ENCODE data around the gene GM2A. TPM values are rescaled to one million over a fixed set of nuclear protein-coding genes. Genes with fewer than 3 reads are reported as not detected.

GM2A gene
- total and polyA plus RNA-seq, 2 of the 13 experiments (the other 11 are each of a cell fraction or from before 2014, with no cell fraction given): 14.6 to 29.6 TPM

DNA sequence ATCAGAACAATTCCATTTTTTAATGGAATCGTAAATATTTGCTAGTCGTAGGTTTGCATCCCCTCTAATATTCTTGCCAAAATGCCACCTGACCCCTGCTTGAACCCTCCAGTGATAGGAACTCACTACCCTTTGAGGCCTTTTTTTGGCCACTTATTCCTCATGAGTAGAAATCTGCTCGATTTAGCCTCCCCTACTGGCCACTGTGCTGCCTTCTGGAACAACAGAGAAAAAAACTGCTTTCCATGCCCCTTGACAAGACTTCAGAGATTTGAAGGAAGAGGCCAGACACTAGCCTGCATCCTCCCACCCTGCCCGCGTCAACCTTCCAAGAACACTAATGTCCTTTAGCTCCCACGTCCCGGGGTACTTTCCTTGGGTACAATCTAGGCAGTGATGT, 33.2 kb upstream of the GM2A start:
- H3K79me2 ChIP-seq (ENCODE audit: insufficient read depth, low read length): no peaks in the 10 kb centered on the region
- no peak overlapping the region for H3K27ac ChIP-seq (ENCODE audit: extremely low read length, insufficient read depth, low read length)
- FAIRE-seq (no peak), DNase-seq (ENCODE audit: low spot score) (no peak), ATAC-seq (no peak)
- POLR2A ChIA-PET: no interaction called here
- no TSS peak for BruUV-seq (replicated peaks)
- CTCF ChIA-PET (ENCODE audit: low intra/inter-chr PET ratio, low total read pairs): no interaction called here
- H2AFZ ChIP-seq (ENCODE audit: low read length): no peak overlapping the region
- H3K4me1 ChIP-seq (ENCODE audit: insufficient read depth, low read length): peaks cover 39% of the 10 kb centered on the region
- in situ Hi-C loops (cut with HindIII; ENCODE audit: extremely low pct_ligation_motif_present, low pct_unique_long_range_greater_than_20kb) (no loop called here), intact Hi-C loops (cut with micrococcal nuclease; ENCODE audit: unreplicated experiment) (loop anchor here (10.0 kb wide), 1 partner anchor 215 kb away; no protein-coding TSS in a partner anchor)
- no peaks in the 10 kb centered on the region for H3K36me3 ChIP-seq (replicated peaks in 1 of 2; ENCODE audit: control insufficient read depth in 1 of 2, insufficient read depth in 2 of 2, low read length in 2 of 2)
- no peaks in the 10 kb centered on the region for H3K9me3 ChIP-seq (ENCODE audit: low read length)
- H4K20me1 ChIP-seq (ENCODE audit: insufficient read depth, low read length): no peaks in the 10 kb centered on the region
- no peaks in the 10 kb centered on the region; a peak in 1 of 5 replicates for H3K27me3 ChIP-seq (ENCODE audit: control insufficient read depth in 1 of 2, insufficient read depth in 2 of 2, low read length in 2 of 2)
- WGBS (ENCODE audit: low lambda C conversion rate): 84% methylated on average over 7 of the region's 7 CpGs
- H3K9ac ChIP-seq (ENCODE audit: insufficient read depth, low read depth, low read length): no peak overlapping the region
- H3K4me2 ChIP-seq (ENCODE audit: low read depth, low read length): no peak overlapping the region
- no peak overlapping the region for H3K4me3 ChIP-seq (replicated peaks in 1 of 3; ENCODE audit: insufficient read depth in 1 of 3, low read depth in 2 of 3, low read length in 3 of 3)
- TF ChIP-seq ZNF644 (CRISPR knock-in tag; IDR thresholded peaks at IDR 0.05; ENCODE audit: low read depth): no peak
- TF ChIP-seq CHCHD3 (CRISPR knock-in tag; IDR thresholded peaks at IDR 0.05): no peak
- TF ChIP-seq, protein P1, sequence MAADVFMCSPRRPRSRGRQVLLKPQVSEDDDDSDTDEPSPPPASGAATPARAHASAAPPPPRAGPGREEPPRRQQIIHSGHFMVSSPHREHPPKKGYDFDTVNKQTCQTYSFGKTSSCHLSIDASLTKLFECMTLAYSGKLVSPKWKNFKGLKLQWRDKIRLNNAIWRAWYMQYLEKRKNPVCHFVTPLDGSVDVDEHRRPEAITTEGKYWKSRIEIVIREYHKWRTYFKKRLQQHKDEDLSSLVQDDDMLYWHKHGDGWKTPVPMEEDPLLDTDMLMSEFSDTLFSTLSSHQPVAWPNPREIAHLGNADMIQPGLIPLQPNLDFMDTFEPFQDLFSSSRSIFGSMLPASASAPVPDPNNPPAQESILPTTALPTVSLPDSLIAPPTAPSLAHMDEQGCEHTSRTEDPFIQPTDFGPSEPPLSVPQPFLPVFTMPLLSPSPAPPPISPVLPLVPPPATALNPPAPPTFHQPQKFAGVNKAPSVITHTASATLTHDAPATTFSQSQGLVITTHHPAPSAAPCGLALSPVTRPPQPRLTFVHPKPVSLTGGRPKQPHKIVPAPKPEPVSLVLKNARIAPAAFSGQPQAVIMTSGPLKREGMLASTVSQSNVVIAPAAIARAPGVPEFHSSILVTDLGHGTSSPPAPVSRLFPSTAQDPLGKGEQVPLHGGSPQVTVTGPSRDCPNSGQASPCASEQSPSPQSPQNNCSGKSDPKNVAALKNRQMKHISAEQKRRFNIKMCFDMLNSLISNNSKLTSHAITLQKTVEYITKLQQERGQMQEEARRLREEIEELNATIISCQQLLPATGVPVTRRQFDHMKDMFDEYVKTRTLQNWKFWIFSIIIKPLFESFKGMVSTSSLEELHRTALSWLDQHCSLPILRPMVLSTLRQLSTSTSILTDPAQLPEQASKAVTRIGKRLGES (CRISPR knock-in tag; IDR thresholded peaks at IDR 0.05; ENCODE audit: borderline replicate concordance): no peak
- no peak for TF ChIP-seq BCL6 (CRISPR knock-in tag; IDR thresholded peaks at IDR 0.05)
- TF ChIP-seq GTF3A (CRISPR knock-in tag; conservative IDR thresholded peaks at IDR 0.05): no peak
- no peak for TF ChIP-seq ZNF607 (CRISPR knock-in tag; IDR thresholded peaks at IDR 0.05; ENCODE audit: borderline replicate concordance)
- no peak for TF ChIP-seq TMF1 (CRISPR knock-in tag; IDR thresholded peaks at IDR 0.05; ENCODE audit: low read depth)
- TF ChIP-seq, protein P2, sequence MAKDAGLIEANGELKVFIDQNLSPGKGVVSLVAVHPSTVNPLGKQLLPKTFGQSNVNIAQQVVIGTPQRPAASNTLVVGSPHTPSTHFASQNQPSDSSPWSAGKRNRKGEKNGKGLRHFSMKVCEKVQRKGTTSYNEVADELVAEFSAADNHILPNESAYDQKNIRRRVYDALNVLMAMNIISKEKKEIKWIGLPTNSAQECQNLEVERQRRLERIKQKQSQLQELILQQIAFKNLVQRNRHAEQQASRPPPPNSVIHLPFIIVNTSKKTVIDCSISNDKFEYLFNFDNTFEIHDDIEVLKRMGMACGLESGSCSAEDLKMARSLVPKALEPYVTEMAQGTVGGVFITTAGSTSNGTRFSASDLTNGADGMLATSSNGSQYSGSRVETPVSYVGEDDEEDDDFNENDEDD (CRISPR knock-in tag; IDR thresholded peaks at IDR 0.05; ENCODE audit: borderline replicate concordance): no peak
- TF ChIP-seq, protein P3, sequence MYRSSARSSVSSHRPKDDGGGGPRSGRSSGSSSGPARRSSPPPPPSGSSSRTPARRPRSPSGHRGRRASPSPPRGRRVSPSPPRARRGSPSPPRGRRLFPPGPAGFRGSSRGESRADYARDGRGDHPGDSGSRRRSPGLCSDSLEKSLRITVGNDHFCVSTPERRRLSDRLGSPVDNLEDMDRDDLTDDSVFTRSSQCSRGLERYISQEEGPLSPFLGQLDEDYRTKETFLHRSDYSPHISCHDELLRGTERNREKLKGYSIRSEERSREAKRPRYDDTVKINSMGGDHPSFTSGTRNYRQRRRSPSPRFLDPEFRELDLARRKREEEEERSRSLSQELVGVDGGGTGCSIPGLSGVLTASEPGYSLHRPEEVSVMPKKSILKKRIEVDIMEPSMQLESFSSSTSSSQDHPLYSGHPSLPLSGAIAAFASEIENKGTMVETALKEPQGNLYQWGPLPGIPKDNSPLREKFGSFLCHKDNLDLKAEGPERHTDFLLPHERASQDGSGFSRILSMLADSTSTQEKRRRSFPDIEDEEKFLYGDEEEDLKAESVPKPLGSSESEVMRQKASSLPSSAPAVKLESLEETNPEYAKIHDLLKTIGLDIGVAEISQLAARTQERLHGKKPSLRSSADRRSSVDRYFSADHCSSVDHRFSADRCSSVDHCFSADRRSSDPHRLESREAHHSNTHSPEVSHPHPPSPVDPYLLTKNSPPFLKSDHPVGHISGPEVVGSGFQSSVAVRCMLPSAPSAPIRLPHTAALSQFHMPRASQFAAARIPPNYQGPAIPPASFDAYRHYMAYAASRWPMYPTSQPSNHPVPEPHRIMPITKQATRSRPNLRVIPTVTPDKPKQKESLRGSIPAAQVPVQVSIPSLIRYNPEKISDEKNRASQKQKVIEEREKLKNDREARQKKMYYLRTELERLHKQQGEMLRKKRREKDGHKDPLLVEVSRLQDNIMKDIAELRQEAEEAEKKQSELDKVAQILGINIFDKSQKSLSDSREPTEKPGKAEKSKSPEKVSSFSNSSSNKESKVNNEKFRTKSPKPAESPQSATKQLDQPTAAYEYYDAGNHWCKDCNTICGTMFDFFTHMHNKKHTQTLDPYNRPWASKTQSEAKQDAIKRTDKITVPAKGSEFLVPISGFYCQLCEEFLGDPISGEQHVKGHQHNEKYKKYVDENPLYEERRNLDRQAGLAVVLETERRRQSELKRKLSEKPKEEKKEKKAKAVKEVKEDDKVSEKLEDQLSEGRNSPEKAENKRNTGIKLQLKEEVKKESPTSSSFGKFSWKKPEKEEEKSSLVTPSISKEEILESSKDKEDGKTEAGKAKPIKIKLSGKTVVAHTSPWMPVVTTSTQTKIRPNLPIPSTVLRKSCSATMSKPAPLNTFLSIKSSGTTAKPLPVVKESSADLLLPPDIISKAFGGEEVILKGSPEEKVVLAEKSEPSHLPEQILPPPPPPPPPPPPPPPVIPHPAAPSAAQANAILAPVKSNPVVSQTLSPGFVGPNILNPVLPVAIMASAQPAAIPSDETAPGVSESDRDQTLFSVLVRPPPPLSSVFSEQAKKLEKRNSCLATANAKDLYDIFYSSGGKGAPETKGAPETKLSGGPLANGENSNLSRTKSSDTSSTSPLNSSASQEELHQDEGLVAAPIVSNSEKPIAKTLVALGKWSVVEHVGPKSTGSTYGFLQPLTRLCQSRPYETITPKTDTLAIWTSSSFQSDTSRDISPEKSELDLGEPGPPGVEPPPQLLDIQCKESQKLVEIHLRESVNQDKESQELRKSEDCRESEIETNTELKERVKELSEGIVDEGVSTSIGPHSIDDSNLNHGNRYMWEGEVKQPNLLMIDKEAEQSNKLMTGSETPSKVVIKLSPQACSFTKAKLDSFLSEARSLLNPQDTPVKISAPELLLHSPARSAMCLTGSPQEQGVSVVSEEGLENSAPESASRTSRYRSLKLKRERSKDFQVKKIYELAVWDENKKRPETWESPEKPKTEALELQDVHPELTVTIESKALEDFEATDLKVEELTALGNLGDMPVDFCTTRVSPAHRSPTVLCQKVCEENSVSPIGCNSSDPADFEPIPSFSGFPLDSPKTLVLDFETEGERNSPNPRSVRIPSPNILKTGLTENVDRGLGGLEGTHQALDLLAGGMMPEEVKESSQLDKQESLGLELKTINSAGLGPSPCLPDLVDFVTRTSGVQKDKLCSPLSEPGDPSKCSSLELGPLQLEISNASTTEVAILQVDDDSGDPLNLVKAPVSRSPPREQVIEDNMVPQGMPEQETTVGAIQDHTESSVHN (CRISPR knock-in tag; IDR thresholded peaks at IDR 0.05): no peak
- TF ChIP-seq MEIS1 (CRISPR knock-in tag; IDR thresholded peaks at IDR 0.05; ENCODE audit: borderline replicate concordance): no peak
- no peak for TF ChIP-seq RFX5 (IDR thresholded peaks at IDR 0.05; ENCODE audit: low read depth, low read length)
- TF ChIP-seq CCAR2 (optimal IDR thresholded peaks at IDR 0.05; ENCODE audit: low read depth, low read length): no peak
- no peak for TF ChIP-seq ZNF709 (CRISPR knock-in tag; IDR thresholded peaks at IDR 0.05)
- no peak for TF ChIP-seq ISL2 (CRISPR knock-in tag; IDR thresholded peaks at IDR 0.05)
